SK-N-SH treated with all-trans-retinoic acid at 6 μM for 48 hours (cell line): ENCODE data around the gene PDGFD.

Experiments
- ARNTL ChIP-seq: fragments of 450-650 bp; formaldehyde crosslinking; IDR thresholded peaks from 2 replicates; pipeline ENCODE4 v1.5.0; 2020; ENCODE audit warnings: low read depth, mild to moderate bottlenecking, moderate library complexity, borderline replicate concordance
- ESRRG ChIP-seq: fragments of 250-450 bp; sonication (Bioruptor Pico); IDR thresholded peaks from 2 replicates; pipeline ENCODE4 v1.6.1; 2021; ENCODE audit warnings: mild to moderate bottlenecking
- ISL1 ChIP-seq: fragments of 250-450 bp; sonication (Bioruptor Pico); IDR thresholded peaks from 2 replicates; pipeline ENCODE4 v2.1.2; 2022; ENCODE audit warnings: mild to moderate bottlenecking, moderate library complexity
- OSR1 ChIP-seq: fragments of 250-450 bp; sonication (Bioruptor Pico); IDR thresholded peaks from 2 replicates; pipeline ENCODE4 v1.8.0; 2022; ENCODE audit warnings: moderate library complexity, mild to moderate bottlenecking, inconsistent platforms
- PPARA ChIP-seq: fragments of 250-450 bp; sonication (Bioruptor Pico); IDR thresholded peaks from 2 replicates; pipeline ENCODE4 v1.5.0; 2020; ENCODE audit warnings: mild to moderate bottlenecking, borderline replicate concordance
- RARB ChIP-seq: fragments of 250-450 bp; sonication (Bioruptor Pico); IDR thresholded peaks from 2 replicates; pipeline ENCODE4 v1.8.0; 2021; ENCODE audit warnings: mild to moderate bottlenecking, moderate library complexity
- ZC3H10 ChIP-seq: fragments of 250-450 bp; sonication (Bioruptor Pico); IDR thresholded peaks from 2 replicates; pipeline ENCODE4 v1.5.1; 2021; ENCODE audit warnings: mild to moderate bottlenecking, moderate library complexity
- ZFP3 ChIP-seq: fragments of 250-450 bp; sonication (Bioruptor Pico); IDR thresholded peaks from 2 replicates; pipeline ENCODE4 v1.5.0; 2020; ENCODE audit warnings: mild to moderate bottlenecking, moderate library complexity
- ZFP30 ChIP-seq: fragments of 450-650 bp; formaldehyde crosslinking; IDR thresholded peaks from 2 replicates; pipeline ENCODE4 v1.5.0; 2022; ENCODE audit warnings: mild to moderate bottlenecking, moderate library complexity
- ZNF565 ChIP-seq: fragments of 450-650 bp; formaldehyde crosslinking; conservative IDR thresholded peaks from 2 replicates; pipeline ENCODE4 v1.5.0; 2020; ENCODE audit warnings: low read depth, mild to moderate bottlenecking, moderate library complexity
- TF ChIP-seq, protein P1 (sequence below): fragments of 250-450 bp; sonication (Bioruptor Pico); IDR thresholded peaks from 2 replicates; pipeline ENCODE4 v1.5.1; 2020; ENCODE audit warnings: low read depth, mild to moderate bottlenecking, moderate library complexity

GRCh38 chr11:103878646-103879045, 285.3 kb downstream of the PDGFD start:
- TF ChIP-seq, protein P1, sequence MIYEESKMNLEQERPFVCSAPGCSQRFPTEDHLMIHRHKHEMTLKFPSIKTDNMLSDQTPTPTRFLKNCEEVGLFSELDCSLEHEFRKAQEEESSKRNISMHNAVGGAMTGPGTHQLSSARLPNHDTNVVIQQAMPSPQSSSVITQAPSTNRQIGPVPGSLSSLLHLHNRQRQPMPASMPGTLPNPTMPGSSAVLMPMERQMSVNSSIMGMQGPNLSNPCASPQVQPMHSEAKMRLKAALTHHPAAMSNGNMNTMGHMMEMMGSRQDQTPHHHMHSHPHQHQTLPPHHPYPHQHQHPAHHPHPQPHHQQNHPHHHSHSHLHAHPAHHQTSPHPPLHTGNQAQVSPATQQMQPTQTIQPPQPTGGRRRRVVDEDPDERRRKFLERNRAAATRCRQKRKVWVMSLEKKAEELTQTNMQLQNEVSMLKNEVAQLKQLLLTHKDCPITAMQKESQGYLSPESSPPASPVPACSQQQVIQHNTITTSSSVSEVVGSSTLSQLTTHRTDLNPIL (CRISPR knock-in tag), result no peak
- TF ChIP-seq ZFP30 (CRISPR knock-in tag), result no peak
- TF ChIP-seq ZC3H10, result no peak
- no peak for TF ChIP-seq ZFP3 (CRISPR knock-in tag)
- no peak for TF ChIP-seq ESRRG (CRISPR knock-in tag)
- TF ChIP-seq OSR1 (CRISPR knock-in tag), result no peak
- TF ChIP-seq ISL1 (CRISPR knock-in tag), result no peak
- TF ChIP-seq ARNTL (CRISPR knock-in tag), result no peak
- TF ChIP-seq PPARA (CRISPR knock-in tag), result no peak
- no peak for TF ChIP-seq ZNF565
- no peak for TF ChIP-seq RARB (CRISPR knock-in tag)
